ENCODE measurements around the gene USP32. TPM values are rescaled to one million over a fixed set of nuclear protein-coding genes. Genes with fewer than 3 reads are reported as not detected.
"Not testable (repeated sequence)": the region's sequence is repeated elsewhere in the genome, so short reads cannot be mapped to it uniquely, and the experiment has no call there.

Gene USP32
- polyA plus RNA-seq, 1 experiment: 40.7 TPM

DNA sequence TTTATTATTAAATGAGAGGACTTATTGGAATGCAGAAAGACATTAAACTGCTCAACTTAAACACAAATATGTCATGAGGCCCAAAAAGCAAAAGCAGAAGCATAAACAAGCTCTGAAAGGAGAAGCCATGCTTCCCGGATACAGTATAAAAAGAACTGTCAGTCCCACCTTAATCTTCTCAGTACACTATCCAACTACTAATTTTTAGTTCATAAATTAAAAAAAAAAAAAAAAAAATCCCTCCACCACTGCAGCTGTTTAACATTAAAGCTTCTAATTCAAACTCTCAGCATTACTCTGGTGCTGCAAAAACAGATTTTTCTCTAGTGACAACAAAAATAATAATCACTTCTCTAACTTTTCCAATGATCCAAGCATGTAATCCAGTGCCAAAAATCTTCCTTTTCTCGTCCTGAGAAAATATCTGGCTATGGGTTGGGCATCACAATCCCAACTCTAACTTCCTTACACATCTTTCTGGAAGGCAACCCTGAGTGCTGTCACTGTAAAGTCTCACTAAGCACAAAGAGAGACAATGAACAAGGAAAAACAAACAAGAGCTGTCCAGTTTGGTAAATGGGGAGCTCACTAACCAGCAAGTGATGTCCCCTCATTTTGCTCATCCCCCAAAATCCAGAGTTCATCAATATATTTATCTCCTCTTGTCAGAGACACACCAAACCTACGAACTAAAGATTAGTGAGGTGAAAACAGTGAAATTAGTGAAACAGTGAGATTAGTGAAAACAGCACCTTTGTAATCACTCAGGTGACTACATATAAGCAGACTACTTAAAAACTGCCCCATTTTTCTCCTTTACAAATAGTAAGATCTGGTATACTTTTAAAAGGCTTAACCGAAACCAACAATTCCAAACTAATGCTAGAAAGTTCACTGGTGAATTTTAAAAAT, 5.5 kb downstream of the USP32 start:
- Histone ChIP-seq H3K27me3 (ENCODE audit: control insufficient read depth, insufficient read depth, low read length) (no peaks in the 10 kb centered on the region), H3K4me3 (ENCODE audit: low read depth, low read length) (no peak overlapping the region), H3K27ac (ENCODE audit: low read depth, low read length) (no peak overlapping the region), H3K9me3 (ENCODE audit: control insufficient read depth, insufficient read depth, low read length) (peaks cover under 1% of the 10 kb centered on the region; the same call in 1 of the 2 replicates)
- POLR2A ChIA-PET: interaction anchor here (1.2 kb wide), 1 partner anchor 29 kb away, joined by 3 read pairs; no protein-coding TSS in a partner anchor
- DNase-seq (ENCODE audit: low read depth, low spot score): no peak
- CTCF ChIA-PET: interaction anchor here (0.5 kb wide), 1 partner anchor 309 kb away, joined by 6 read pairs; no protein-coding TSS in a partner anchor
- TF ChIP-seq, protein P1, sequence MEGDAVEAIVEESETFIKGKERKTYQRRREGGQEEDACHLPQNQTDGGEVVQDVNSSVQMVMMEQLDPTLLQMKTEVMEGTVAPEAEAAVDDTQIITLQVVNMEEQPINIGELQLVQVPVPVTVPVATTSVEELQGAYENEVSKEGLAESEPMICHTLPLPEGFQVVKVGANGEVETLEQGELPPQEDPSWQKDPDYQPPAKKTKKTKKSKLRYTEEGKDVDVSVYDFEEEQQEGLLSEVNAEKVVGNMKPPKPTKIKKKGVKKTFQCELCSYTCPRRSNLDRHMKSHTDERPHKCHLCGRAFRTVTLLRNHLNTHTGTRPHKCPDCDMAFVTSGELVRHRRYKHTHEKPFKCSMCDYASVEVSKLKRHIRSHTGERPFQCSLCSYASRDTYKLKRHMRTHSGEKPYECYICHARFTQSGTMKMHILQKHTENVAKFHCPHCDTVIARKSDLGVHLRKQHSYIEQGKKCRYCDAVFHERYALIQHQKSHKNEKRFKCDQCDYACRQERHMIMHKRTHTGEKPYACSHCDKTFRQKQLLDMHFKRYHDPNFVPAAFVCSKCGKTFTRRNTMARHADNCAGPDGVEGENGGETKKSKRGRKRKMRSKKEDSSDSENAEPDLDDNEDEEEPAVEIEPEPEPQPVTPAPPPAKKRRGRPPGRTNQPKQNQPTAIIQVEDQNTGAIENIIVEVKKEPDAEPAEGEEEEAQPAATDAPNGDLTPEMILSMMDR (IDR thresholded peaks at IDR 0.05; ENCODE audit: low read depth, low read length): no peak

GRCh38 chr17:60384921-60385320, 7.0 kb downstream of the USP32 start:
- POLR2A ChIA-PET: interaction anchor here (1.2 kb wide), 1 partner anchor 27 kb away, joined by 3 read pairs; no protein-coding TSS in a partner anchor
- CTCF ChIA-PET: not testable (repeated sequence)

GRCh38 chr17:60383379-60383778, 8.6 kb downstream of the USP32 start:
- H3K27me3 ChIP-seq (ENCODE audit: control insufficient read depth, insufficient read depth, low read length): no peaks in the 10 kb centered on the region
- no peak for DNase-seq (ENCODE audit: low read depth, low spot score)
- H3K27ac ChIP-seq (ENCODE audit: low read depth, low read length): no peak overlapping the region
- ChIA-PET CTCF (interaction anchor here (0.6 to 0.9 kb wide), 2 partner anchors 152 to 155 kb away, joined by 3 to 8 read pairs; no protein-coding TSS in a partner anchor), POLR2A (no interaction called here)
- H3K4me3 ChIP-seq (ENCODE audit: low read depth, low read length): no peak overlapping the region
- TF ChIP-seq, protein P1 (IDR thresholded peaks at IDR 0.05; ENCODE audit: low read depth, low read length): no peak
- H3K9me3 ChIP-seq (ENCODE audit: control insufficient read depth, insufficient read depth, low read length): no peaks in the 10 kb centered on the region

More at GRCh38 chr17:60384921-60385320, 7.0 kb downstream of the USP32 start:
- H3K9me3 ChIP-seq (ENCODE audit: control insufficient read depth, insufficient read depth, low read length); H3K27ac ChIP-seq (ENCODE audit: low read depth, low read length); H3K4me3 ChIP-seq (ENCODE audit: low read depth, low read length); H3K27me3 ChIP-seq (ENCODE audit: control insufficient read depth, insufficient read depth, low read length); DNase-seq (ENCODE audit: low read depth, low spot score): not testable (repeated sequence)

DNA sequence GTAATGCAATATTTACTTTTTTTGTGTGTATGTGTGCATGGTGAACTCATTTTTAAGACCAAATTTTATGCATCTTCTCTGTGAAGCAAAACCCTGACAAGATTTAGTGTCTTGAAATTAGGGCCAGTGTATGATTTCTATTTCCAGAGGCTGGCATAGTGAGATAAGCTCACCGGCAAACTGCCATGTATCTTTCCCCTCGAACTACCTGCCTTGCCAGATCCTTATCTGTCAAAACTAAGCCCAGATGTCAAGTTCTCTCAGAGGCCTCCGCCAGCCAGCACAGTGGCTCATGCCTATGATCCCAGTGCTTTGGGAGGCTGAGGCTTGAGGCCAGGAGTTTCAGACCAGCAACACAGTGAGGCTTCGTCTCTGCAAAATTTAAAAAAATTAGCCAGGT, 10.0 kb downstream of the USP32 start:
- H3K4me3 ChIP-seq (ENCODE audit: low read depth, low read length): no peak overlapping the region
- TF ChIP-seq, protein P1 (IDR thresholded peaks at IDR 0.05; ENCODE audit: low read depth, low read length): no peak
- no peak for DNase-seq (ENCODE audit: low read depth, low spot score)
- H3K27ac ChIP-seq (ENCODE audit: low read depth, low read length): no peak overlapping the region
- H3K9me3 ChIP-seq (ENCODE audit: control insufficient read depth, insufficient read depth, low read length): no peaks in the 10 kb centered on the region
- no peaks in the 10 kb centered on the region for H3K27me3 ChIP-seq (ENCODE audit: control insufficient read depth, insufficient read depth, low read length)
- ChIA-PET POLR2A (no interaction called here), CTCF (interaction anchor here (1.4 kb wide), 1 partner anchor 150 kb away, joined by 3 read pairs; no protein-coding TSS in a partner anchor)

DNA sequence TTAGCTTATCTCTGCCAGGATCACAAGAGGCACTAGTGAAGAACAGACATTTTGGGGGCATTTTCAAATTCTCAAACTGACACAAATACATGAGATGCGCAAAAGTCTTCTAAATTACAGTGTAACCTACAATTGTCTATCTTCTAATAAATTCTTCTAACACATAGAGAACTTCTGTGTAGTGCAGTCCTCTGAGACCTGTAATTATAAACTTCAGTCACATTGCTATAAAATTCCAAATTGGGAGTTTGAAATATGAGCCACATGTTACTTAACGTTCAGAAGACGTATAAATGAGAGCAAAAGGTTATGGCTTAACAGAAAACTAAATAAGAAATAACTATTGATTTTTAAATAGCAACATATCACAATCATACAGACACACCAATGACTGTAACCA, 12.5 kb downstream of the USP32 start:
- DNase-seq (ENCODE audit: low read depth, low spot score); H3K27ac ChIP-seq (ENCODE audit: low read depth, low read length); H3K27me3 ChIP-seq (ENCODE audit: control insufficient read depth, insufficient read depth, low read length); CTCF ChIA-PET; H3K4me3 ChIP-seq (ENCODE audit: low read depth, low read length); H3K9me3 ChIP-seq (ENCODE audit: control insufficient read depth, insufficient read depth, low read length); POLR2A ChIA-PET: not testable (repeated sequence)

- H3K4me3 ChIP-seq (ENCODE audit: low read depth, low read length); H3K27ac ChIP-seq (ENCODE audit: low read depth, low read length); H3K27me3 ChIP-seq (ENCODE audit: control insufficient read depth, insufficient read depth, low read length); CTCF ChIA-PET; DNase-seq (ENCODE audit: low read depth, low spot score); H3K9me3 ChIP-seq (ENCODE audit: control insufficient read depth, insufficient read depth, low read length); POLR2A ChIA-PET: not testable (repeated sequence)
These were observed 13.7 kb downstream of the USP32 start for GRCh38 chr17:60378187-60378586.

Measured in AG04450 (cell line).